ENCODE results near the gene ADCY9. TPM values are rescaled to one million over a fixed set of nuclear protein-coding genes. Genes with fewer than 3 reads are reported as not detected.

The ADCY9 gene
- total RNA-seq, 1 experiment from 2014 or later, result 19.9 TPM

GRCh38 chr16:4137438-4137837 is 21.2 kb upstream of the ADCY9 start:
- Histone ChIP-seq H3K4me3 (no peak overlapping the region), H3K36me3 (no peaks in the 10 kb centered on the region), H3K27me3 (no peaks in the 10 kb centered on the region), H3K27ac (no peak overlapping the region), H3K4me1 (no peaks in the 10 kb centered on the region), H3K9me3 (replicated peaks) (0 out of 2 replicates have a peak, but pooled peaks cover 2% of the 10 kb centered on the region)
- DNase-seq, result no peak

GRCh38 chr16:4136229-4136813 is 20.1 kb upstream of the ADCY9 start:
- Histone ChIP-seq H3K27me3 (no peaks in the 10 kb centered on the region), H3K36me3 (no peaks in the 10 kb centered on the region), H3K27ac (no peak overlapping the region), H3K9me3 (replicated peaks) (0 out of 2 replicates have a peak, but pooled peaks cover 2% of the 10 kb centered on the region), H3K4me3 (no peak overlapping the region), H3K4me1 (no peaks in the 10 kb centered on the region)
- no peak for DNase-seq

DNA sequence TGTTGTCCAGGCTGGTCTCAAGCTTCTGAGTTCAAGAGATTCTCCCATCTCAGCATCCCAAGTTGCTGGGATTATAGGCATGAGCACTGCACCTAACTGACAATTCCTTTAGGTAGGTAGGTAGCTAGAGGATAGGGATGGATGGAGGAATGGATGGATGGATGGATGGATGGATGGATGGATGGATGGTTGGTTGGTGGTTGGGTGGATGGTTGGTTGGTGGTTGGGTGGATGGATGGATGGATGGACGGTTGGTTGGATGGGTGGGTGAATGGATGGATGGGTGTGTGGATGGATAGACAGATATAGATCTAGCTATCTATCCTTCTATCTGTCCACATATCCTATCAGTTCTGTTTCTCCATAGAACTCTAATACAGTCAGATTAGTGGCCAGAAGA is 19.3 kb upstream of the ADCY9 start:
- no peak overlapping the region for H3K27ac ChIP-seq
- no peaks in the 10 kb centered on the region for H3K36me3 ChIP-seq
- no peak overlapping the region for H3K4me3 ChIP-seq
- H3K27me3 ChIP-seq, result no peaks in the 10 kb centered on the region
- DNase-seq, result no peak
- no peaks in the 10 kb centered on the region for H3K4me1 ChIP-seq
- H3K9me3 ChIP-seq (replicated peaks), result 0 out of 2 replicates have a peak, but pooled peaks cover 2% of the 10 kb centered on the region

DNA sequence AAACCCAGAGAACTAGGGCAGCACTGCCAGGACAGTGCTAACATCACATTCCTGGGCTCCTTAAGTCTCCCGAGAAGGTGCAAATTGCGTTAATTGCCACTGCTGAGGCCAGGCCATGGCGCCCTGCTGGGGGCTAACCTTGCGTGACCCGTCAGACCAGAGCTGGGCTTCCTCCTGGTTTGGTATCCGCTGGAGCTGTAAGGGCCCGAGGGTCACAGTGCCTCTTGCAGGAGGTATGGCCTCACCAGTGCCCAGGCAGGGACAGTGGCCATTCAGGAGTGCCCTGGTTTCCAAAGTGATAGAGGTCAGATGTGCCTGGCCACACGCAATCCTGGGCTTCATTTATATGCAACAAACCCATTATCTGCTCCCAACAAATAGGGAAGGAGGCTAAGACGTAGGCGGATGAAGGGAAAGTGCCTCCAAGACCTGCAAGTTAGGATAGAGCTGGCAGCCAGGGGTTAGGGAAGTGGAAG is 17.7 kb upstream of the ADCY9 start:
- H3K27me3 ChIP-seq, result no peaks in the 10 kb centered on the region
- H3K4me3 ChIP-seq, result no peak overlapping the region
- no peak for DNase-seq
- no peaks in the 10 kb centered on the region for H3K4me1 ChIP-seq
- H3K36me3 ChIP-seq, result no peaks in the 10 kb centered on the region
- no peaks in the 10 kb centered on the region for H3K9me3 ChIP-seq (replicated peaks)
- no peak overlapping the region for H3K27ac ChIP-seq

GRCh38 chr16:4131621-4132020 is 15.4 kb upstream of the ADCY9 start:
- Histone ChIP-seq H3K27ac (no peak overlapping the region), H3K9me3 (replicated peaks) (no peaks in the 10 kb centered on the region), H3K36me3 (no peaks in the 10 kb centered on the region), H3K4me3 (no peak overlapping the region), H3K27me3 (no peaks in the 10 kb centered on the region), H3K4me1 (no peaks in the 10 kb centered on the region)
- DNase-seq, result no peak

DNA sequence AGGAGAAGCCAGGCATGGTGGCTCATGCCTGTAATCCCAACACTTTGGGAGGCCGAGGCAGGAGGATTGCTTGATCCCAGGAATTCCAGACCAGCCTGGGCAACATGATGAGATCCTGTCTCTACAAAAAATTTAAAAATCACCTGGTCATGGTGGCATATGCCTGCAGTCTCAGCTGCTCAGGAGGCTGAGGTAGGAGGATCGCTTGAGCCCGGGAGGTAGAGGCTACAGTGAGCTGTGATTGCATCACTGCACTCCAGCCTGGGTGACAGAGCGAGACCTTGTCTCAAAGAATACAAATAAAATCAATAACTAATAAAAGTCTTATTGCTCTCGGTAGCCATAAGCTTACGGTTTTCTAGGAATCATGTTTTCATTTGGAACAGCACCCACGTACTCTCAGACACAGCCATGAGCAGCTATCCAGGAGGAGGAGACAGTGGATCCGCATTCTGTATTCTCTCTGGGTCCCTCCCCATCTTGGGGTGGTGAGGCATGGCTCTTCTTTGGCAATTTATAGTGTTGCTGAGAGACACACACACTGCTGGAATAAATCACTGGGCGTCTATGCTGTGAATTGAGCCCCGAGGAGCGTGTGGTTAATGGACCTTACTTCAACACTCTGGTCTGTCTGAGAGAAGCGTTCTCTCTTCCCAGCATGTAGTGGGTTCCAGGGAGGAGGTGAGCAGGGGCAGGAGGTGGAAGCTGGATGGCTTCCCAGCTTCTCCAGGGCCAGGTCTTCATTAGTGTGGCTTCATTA is 8.5 kb upstream of the ADCY9 start:
- Histone ChIP-seq H3K27me3 (no peaks in the 10 kb centered on the region), H3K4me1 (no peaks in the 10 kb centered on the region), H3K27ac (no peak overlapping the region), H3K9me3 (replicated peaks) (no peaks in the 10 kb centered on the region), H3K36me3 (no peaks in the 10 kb centered on the region), H3K4me3 (no peak overlapping the region)
- no peak for DNase-seq

GRCh38 chr16:4123616-4124300 is 7.5 kb upstream of the ADCY9 start:
- Histone ChIP-seq H3K4me1 (no peaks in the 10 kb centered on the region), H3K36me3 (no peaks in the 10 kb centered on the region), H3K4me3 (no peak overlapping the region), H3K9me3 (replicated peaks) (no peaks in the 10 kb centered on the region), H3K27me3 (no peaks in the 10 kb centered on the region), H3K27ac (no peak overlapping the region)
- peak in 1 of 2 experiments; percentile 31 for DNase-seq

- no peak overlapping the region for H3K27ac ChIP-seq
- H3K4me3 ChIP-seq, result no peak overlapping the region
- no peak for DNase-seq
- no peaks in the 10 kb centered on the region for H3K36me3 ChIP-seq
- H3K9me3 ChIP-seq (replicated peaks), result no peaks in the 10 kb centered on the region
- H3K4me1 ChIP-seq, result no peaks in the 10 kb centered on the region
- no peaks in the 10 kb centered on the region for H3K27me3 ChIP-seq
These were observed 3.9 kb upstream of the ADCY9 start for GRCh38 chr16:4120176-4120575.

GRCh38 chr16:4117250-4117578 is 972 bp upstream of the ADCY9 start:
- H3K27ac ChIP-seq, result no peak overlapping the region
- no peaks in the 10 kb centered on the region for H3K9me3 ChIP-seq (replicated peaks)
- H3K27me3 ChIP-seq, result no peaks in the 10 kb centered on the region
- no peak for DNase-seq
- H3K36me3 ChIP-seq, result no peaks in the 10 kb centered on the region
- H3K4me3 ChIP-seq, result peak overlapping the region; percentile 60
- H3K4me1 ChIP-seq, result peaks cover 4% of the 10 kb centered on the region

DNA sequence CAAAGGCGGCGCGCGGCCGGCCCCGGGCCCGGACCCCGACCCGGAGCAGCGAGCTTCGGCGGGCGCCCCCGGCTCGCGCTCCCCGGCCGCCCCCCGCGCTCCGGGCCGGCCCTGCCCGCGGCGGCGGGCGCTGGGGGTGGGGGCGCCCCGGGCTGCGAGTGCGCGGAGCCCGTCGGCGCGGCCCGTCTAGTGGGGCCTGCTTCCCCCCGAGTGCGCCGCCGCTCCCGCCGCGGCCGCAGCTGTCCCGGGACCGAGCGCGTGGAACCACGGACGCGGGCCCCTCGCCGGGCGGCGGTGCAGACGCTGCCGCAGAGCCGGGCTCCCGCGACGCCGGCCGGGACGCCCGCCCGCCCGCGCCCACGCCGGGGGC is 308 bp downstream of the ADCY9 start:
- Histone ChIP-seq H3K4me3 (peak overlapping the region; percentile 95), H3K9me3 (replicated peaks) (no peaks in the 10 kb centered on the region), H3K27me3 (no peaks in the 10 kb centered on the region), H3K27ac (peak overlapping the region; percentile 76; the same call in 1 of the 2 replicates), H3K4me1 (peaks cover 7% of the 10 kb centered on the region), H3K36me3 (no peaks in the 10 kb centered on the region)
- DNase-seq, result no peak

DNA sequence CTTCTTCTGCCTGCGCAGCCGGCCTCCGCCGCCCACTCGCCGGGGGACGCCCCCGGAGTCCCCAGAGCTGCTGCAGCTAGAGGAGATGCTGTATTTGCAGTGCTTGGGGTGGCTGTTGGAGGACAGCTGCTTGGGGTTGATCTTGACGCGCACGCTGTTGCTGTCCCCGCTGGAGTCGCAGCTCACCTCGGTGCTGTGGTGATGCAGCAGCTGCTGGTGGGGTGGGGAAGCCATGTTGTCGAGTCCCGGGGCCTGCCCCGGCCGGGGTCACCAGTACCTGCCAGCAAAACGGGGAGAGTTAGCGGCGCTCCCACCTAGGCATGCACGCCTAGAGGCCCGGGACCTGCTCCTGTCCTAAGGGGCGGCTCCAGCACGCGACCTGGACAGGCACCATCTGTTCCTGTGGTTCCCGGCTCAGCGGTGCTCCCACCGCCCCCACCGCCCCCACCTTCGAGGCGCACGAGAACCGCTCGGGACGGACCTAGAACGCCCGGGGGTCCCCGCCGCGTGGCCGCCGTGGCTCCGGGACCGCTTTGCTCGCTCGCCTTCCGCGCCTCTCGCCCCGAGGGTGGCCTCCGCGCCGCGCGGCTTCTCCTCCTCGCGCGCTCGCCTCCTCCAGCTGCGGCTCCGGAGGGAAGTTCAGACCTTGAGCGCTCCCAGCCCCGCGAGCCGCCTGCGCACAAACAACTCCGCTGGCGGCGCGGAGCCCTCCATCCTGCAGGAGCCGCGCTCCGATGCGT is 863 bp downstream of the ADCY9 start:
- H3K9me3 ChIP-seq (replicated peaks), result no peaks in the 10 kb centered on the region
- peaks cover 7% of the 10 kb centered on the region for H3K4me1 ChIP-seq
- peak; percentile 82 to 83 for DNase-seq
- peak overlapping the region; percentile 95 for H3K4me3 ChIP-seq
- H3K27me3 ChIP-seq, result no peaks in the 10 kb centered on the region
- H3K27ac ChIP-seq, result peak overlapping the region; percentile 76
- H3K36me3 ChIP-seq, result no peaks in the 10 kb centered on the region

DNA sequence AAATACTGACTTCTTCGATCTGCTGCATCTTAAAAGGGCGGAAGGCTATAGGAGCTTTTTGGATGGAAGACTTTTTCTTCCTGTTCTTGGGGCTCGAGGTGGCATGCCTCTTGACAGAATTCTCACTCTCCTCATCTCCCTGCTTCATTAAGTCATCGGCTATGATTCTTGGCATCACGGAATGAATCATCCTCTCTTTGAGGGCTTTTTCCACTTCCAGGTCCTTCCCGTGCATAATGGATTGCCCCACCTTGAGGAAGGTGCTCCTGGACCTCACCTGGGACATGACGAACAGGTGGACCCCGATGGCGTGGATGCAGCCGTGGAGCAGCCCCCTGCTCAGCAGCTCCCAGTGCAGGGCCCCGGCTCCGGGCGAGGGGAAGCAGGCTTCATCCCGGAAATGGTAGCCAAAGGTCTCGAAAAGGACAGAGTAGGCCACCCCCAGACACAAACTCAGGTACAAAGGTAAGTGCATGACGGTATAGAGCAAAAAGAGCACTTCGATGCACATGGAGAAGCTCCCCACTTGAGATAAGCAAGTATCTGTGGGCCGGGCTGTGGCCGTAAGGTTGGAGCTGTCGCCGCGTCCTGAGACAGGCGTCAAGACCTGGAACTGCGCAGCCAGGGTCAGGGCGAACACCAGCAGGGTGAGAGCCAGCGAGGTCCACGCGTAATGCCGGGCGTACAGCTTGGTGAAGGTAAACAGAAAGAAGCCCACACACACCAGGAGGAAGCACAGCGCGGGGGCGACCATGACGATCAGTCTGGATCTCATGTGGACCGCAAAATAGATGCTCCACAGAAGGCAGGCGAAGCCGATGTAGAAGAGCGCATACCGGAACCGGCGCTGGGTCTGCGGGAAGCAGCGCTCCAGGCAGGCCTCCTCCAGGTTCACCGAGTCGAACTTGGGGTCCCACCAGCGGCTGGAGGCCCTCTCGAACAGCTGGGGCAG is 1.7 kb downstream of the ADCY9 start:
- no peaks in the 10 kb centered on the region for H3K36me3 ChIP-seq
- peak overlapping the region; percentile 76; the same call in 1 of the 2 replicates for H3K27ac ChIP-seq
- H3K27me3 ChIP-seq, result no peaks in the 10 kb centered on the region
- H3K4me1 ChIP-seq, result peaks cover 7% of the 10 kb centered on the region
- peak overlapping the region; percentile 95 for H3K4me3 ChIP-seq
- H3K9me3 ChIP-seq (replicated peaks), result no peaks in the 10 kb centered on the region
- DNase-seq, result no peak

DNA sequence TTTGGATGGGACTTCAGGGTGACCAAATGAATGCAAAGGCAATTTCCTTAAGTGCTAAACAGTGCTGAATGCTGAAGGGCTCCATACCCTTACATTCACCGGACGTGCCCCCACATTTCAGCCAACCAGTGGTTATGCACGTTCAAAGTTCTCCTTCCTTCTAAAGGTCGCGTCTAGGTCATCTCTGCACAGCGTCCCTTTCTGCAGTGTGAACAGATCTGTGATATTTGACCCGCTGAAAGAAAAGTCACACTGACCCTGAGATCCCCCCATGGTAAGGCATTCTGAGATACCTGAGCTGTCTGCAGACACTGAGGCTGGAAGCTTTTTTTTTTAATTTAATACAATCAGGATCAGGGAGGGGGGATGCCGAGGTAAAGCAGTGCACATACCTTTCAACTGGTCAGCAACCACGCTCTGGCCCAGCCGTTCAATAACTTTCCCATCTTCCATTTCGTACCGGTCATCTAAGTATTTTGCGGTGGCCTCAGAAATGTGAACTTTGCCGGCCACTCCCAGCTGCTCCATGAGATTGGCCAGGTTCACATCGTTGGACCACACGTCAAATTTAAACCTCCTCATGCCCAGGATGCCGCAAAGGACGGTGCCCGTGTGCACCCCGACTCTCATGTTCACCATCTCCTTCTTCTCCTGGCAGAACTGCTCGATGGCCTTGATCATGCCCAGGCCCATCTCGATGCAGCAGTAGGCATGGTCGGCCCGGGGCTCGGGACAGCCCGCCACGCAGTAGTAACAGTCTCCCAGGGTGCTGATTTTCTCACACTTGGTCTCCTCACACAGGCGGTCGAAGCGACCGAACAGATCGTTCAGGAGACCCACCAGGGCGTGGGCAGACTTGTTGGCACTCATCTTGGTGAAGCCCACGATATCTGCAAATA is 2.6 kb downstream of the ADCY9 start:
- H3K36me3 ChIP-seq, result no peaks in the 10 kb centered on the region
- no peak for DNase-seq
- H3K27me3 ChIP-seq, result no peaks in the 10 kb centered on the region
- H3K27ac ChIP-seq, result no peak overlapping the region
- peak overlapping the region; percentile 37 for H3K4me3 ChIP-seq
- peaks cover 7% of the 10 kb centered on the region for H3K4me1 ChIP-seq
- no peaks in the 10 kb centered on the region for H3K9me3 ChIP-seq (replicated peaks)
